ENCODE results near the gene NKAP. TPM values are rescaled to one million over a fixed set of nuclear protein-coding genes. Genes with fewer than 3 reads are reported as not detected.

NKAP gene
- total RNA-seq, result 3.9 and 4.8 TPM in 2 replicates

DNA sequence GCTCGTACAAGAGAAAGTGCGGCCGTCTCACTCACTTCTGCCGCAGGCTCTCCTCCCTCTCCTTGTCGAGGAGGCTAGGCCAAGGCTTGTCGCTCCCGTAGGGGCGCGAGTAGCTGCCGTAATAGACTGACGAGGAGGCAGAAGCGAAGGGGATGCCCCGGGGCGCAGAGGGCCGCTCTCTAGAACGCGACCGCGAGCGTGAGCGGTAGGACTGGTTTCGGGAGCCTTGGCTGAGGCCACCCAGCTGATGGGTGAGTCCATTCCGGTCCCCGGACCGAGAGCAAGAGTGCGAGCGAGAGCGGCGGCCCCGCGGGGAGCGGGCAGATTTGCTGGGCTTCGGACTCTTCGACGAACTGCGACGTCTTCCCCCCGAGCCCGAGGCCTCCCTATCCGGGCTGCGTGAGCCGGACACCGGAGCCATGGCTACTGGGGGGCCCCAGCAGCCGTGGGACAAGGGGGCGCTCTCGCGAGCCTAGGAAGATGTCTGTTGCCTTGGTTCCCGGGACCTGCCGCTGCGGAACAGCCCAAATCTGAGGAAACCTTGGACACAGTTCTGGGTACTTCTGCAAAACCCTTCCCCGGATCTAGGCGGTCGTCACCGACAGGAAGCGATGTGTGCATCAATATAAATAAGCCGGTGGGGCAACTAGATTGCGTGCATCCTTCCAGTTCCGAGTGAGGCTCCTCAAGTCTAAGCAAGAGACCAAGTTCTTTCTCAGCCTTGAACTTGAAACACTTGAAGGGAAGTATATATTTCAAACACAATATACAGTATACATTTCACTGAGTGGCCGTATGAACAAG lies at the start of gene NKAP:
Gene NKAP (minus strand): TSS at position 567 of the 804 bp plus-strand sequence. CDS start 146 bp downstream, at position 421.
- H3K4me3 ChIP-seq (ENCODE audit: low read depth, low read length), result peak within 1 kb of the TSS; percentile 72
- peak; percentile 96 for DNase-seq (ENCODE audit: low read depth)
- TF ChIP-seq, protein P1, sequence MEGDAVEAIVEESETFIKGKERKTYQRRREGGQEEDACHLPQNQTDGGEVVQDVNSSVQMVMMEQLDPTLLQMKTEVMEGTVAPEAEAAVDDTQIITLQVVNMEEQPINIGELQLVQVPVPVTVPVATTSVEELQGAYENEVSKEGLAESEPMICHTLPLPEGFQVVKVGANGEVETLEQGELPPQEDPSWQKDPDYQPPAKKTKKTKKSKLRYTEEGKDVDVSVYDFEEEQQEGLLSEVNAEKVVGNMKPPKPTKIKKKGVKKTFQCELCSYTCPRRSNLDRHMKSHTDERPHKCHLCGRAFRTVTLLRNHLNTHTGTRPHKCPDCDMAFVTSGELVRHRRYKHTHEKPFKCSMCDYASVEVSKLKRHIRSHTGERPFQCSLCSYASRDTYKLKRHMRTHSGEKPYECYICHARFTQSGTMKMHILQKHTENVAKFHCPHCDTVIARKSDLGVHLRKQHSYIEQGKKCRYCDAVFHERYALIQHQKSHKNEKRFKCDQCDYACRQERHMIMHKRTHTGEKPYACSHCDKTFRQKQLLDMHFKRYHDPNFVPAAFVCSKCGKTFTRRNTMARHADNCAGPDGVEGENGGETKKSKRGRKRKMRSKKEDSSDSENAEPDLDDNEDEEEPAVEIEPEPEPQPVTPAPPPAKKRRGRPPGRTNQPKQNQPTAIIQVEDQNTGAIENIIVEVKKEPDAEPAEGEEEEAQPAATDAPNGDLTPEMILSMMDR (IDR thresholded peaks at IDR 0.05; ENCODE audit: insufficient read depth, low read depth, low read length), result no peak

DNA sequence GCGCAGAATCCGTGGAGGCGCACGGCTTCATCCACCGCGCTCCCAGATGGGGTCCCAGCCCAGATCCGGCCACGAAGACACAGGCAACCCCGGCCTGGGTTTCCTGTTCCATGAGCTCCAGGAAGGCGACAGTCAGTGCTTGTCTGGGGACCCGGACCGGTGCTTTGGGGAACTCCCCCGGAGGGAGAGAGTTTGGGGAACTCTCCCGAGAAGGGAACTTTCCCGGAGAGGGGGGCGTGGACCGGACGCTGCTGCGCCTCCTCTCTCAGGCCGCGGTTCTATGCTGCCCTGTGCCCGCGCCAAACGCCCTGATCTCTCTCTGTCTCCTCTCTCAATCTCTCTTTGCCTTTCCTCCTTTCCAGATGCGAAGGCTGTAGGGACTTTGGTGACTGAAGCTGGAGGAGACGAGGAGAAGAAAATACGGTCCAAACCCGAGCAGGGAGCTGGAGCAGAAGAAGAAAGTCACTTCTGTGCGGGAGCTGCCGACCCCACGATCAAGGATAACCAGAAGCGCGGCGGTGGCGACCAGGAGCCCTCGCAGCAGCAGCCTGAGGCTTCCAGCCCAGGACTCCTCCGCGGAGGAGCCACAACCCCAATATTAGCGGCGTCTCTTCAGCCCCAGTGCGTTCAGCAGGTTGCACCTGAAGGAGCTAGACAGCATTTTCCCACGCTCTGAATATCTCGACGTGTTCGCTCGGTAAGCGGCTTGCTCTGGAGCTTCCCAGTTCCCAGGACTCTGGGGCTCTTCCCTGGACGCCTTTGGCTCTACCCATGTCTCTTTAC lies 47.6 kb upstream of the NKAP start:
- TF ChIP-seq, protein P1 (IDR thresholded peaks at IDR 0.05; ENCODE audit: insufficient read depth, low read depth, low read length), result no peak
- DNase-seq (ENCODE audit: low read depth), result no peak

DNA sequence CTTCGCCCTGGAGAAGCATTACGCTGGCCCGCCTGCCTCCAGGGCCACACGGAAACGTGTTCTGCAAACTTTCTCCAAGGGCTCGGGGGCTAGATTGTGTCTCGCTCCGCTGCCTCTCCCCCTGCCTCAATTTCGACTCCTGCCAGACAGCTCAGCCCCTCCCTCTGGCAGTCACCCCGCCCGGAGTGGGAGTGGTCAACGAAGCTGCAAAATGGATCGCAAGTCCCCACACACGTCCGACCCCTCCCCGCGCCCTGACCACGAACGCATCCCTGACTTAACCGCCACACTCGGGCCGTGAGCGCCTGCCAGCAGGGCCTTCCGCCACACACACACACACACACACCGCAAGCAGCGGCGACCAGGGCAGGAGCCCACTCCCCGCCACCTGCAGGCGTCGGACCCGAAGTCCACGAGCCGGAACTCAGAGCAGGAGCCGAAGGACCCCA lies 47.0 kb upstream of the NKAP start:
- no peak for DNase-seq (ENCODE audit: low read depth)
- no peak overlapping the region for H3K4me3 ChIP-seq (ENCODE audit: low read depth, low read length)
- TF ChIP-seq, protein P1 (IDR thresholded peaks at IDR 0.05; ENCODE audit: insufficient read depth, low read depth, low read length), result no peak

More for the DNA sequence above, 47.6 kb upstream of the NKAP start:
- H3K4me3 ChIP-seq (ENCODE audit: low read depth, low read length), result no peak overlapping the region

DNA sequence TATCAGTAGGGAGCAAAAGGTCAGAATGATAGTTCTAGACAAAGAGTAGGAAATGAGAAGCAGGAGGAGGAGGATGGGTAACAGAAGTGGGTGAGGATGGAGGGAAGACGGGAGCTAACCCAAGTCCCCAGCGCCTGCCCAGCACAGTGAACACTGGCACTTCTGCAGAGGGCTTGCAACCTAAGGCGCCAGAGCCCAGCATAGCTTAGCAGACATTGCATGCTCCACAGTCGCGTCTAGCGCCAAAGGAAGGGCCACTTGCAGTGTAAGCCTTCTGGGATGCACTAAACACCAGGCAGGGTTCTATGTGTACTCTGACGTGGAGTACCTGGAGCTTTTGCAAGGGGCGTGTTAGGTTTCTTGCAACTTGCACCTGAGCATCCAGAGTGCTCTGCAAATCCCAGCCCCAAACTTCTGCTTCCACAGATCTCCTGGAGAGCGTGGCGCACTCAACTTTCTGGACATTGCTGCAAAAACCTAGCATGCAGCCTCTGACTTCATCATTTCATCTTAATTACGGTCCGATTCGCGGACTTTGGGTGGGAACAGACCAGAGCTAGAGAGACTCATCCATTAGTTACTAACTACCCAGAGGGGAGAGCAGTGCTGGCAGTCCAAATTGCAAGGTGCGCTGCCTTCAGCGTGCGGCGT lies 46.5 kb upstream of the NKAP start:
- H3K4me3 ChIP-seq (ENCODE audit: low read depth, low read length), result no peak overlapping the region
- TF ChIP-seq, protein P1 (IDR thresholded peaks at IDR 0.05; ENCODE audit: insufficient read depth, low read depth, low read length), result no peak
- DNase-seq (ENCODE audit: low read depth), result no peak

DNA sequence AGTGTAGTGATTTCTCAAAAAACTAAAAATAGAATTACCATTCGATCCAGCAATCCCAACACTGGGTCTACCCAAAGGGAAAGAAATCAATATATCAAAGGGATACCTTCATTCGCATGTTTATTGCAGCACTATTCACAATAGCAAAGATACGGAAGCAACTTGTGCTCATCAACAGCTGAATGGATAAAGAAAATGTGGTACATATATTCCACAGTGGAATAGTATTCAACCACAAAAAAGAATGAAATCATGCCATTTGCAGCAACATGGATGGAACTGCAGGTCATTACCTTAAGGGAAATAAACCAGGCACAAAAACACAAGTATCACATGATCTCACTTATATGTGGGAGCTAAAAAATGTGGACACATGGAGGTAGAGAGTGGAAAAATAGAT lies 42.7 kb upstream of the NKAP start:
- no peak for DNase-seq (ENCODE audit: low read depth)
- H3K4me3 ChIP-seq (ENCODE audit: low read depth, low read length), result no peak overlapping the region
- TF ChIP-seq, protein P1 (IDR thresholded peaks at IDR 0.05; ENCODE audit: insufficient read depth, low read depth, low read length), result no peak

DNA sequence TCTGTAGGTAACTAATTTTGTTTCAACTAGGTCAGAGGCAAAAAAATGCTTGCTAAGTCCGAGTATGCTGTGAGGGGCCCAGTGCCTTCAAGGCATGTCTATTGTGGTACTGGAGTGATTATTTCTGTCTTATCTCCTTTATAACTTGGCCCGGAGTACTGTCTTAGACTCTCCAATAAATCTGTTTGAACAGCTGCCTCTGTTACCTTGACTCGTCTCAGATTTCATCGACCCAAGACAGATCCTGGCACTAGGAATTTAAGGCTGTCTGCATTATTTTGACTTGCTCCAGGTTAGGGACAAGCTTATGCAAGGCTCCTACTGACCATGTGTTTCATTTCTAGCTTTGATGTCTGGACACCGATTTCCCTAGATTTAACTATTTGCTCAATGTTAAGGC lies 41.1 kb upstream of the NKAP start:
- DNase-seq (ENCODE audit: low read depth), result no peak
- TF ChIP-seq, protein P1 (IDR thresholded peaks at IDR 0.05; ENCODE audit: insufficient read depth, low read depth, low read length), result no peak
- H3K4me3 ChIP-seq (ENCODE audit: low read depth, low read length), result no peak overlapping the region

Data from fibroblast of villous mesenchyme (primary cell).